Stomach (tissue), 4 donors: ENCODE measurements around the gene HNF4A.

ENCODE experiments used
- CTCF ChIP-seq, 7 experiments: fragments of 450-650 bp in 4 of 7; fragments of 200-600 bp in 3 of 7; sonication (generic) in 3 of 7; IDR thresholded peaks; one replicate each; pipeline ENCODE4 v1.5.1; 2016 to 2019; ENCODE audit warnings: antibody characterized with exemption in 7 of 7, control low read depth in 2 of 7, mild to moderate bottlenecking in 1 of 7
- POLR2A ChIP-seq, 4 donors: fragments of 450-650 bp; IDR thresholded peaks; one replicate each; pipeline ENCODE4 v1.6.1; 2016; ENCODE audit warnings: antibody characterized with exemption in 4 of 4, control low read depth in 2 of 4, mild to moderate bottlenecking in 1 of 4, moderate library complexity in 1 of 4

GRCh38 chr20:44335675-44336074, 19.8 kb upstream of the HNF4A start:
- no peak for TF ChIP-seq CTCF (IDR thresholded peaks at IDR 0.05)
- no peak for TF ChIP-seq POLR2A (IDR thresholded peaks at IDR 0.05)
